Naive thymus-derived CD4-positive, alpha-beta T cell (primary cell): ENCODE results near the gene TUBGCP2. TPM values are rescaled to one million over a fixed set of nuclear protein-coding genes. Genes with fewer than 3 reads are reported as not detected.

ENCODE experiments used
- ATAC-seq: fragments of 150-1000 bp; cut with Tn5 transposase; 2 replicates; pipeline ENCODE4 v1.10.0; 2021; ENCODE audit warnings: mild to moderate bottlenecking, moderate library complexity
- CTCF ChIA-PET: fragments of 350-600 bp; sonication (Branson Sonifier 250); formaldehyde crosslinking; loops from one replicate; lab custom pipeline; 2021; ENCODE audit warnings: antibody characterized with exemption; lab: Charles Lee
- POLR2A ChIA-PET: fragments of 350-600 bp; sonication (Branson Sonifier 250); formaldehyde crosslinking; loops from one replicate; lab custom pipeline; 2021; ENCODE audit warnings: antibody characterized with exemption, inconsistent platforms; lab: Charles Lee
- DNase-seq, 9 donors: peaks; one replicate each; pipeline versions ENCODE4 v3.0.0 to v3.0.0-alpha.2; 2020 to 2022; ENCODE audit warnings: mixed read lengths in 1 of 9
- H3K27ac ChIP-seq: one replicate; pipeline ENCODE4 v1.7.0; 2013; ENCODE audit warnings: mild to moderate bottlenecking, low read depth, low read length, moderate library complexity
- H3K27me3 ChIP-seq, 2 donors: one replicate each; pipeline ENCODE4 v1.7.0; 2013; ENCODE audit warnings: low read length in 2 of 2, mild to moderate bottlenecking in 2 of 2, moderate library complexity in 2 of 2; ENCODE audit not compliant: control insufficient read depth in 2 of 2, insufficient read depth in 2 of 2
- H3K36me3 ChIP-seq, 3 experiments: 1 replicate in 2 of 3; 2 replicates in 1 of 3; pipeline ENCODE4 v1.7.0; 2013; ENCODE audit warnings: low read length in 3 of 3, mild to moderate bottlenecking in 3 of 3, moderate library complexity in 1 of 3; ENCODE audit not compliant: insufficient read depth in 3 of 3, control insufficient read depth in 2 of 3
- H3K4me1 ChIP-seq, 2 donors: one replicate each; pipeline ENCODE4 v1.7.0; 2013; ENCODE audit warnings: low read length in 2 of 2, mild to moderate bottlenecking in 2 of 2, moderate library complexity in 1 of 2; ENCODE audit not compliant: control insufficient read depth in 2 of 2, insufficient read depth in 2 of 2
- H3K4me3 ChIP-seq: 2 replicates; pipeline ENCODE4 v1.7.0; 2013; ENCODE audit warnings: mild to moderate bottlenecking, low read length
- H3K9me3 ChIP-seq, 3 experiments: 1 replicate in 2 of 3; 2 replicates in 1 of 3; pipeline ENCODE4 v1.7.0; 2013; ENCODE audit warnings: low read length in 3 of 3; ENCODE audit not compliant: control insufficient read depth in 2 of 3
- H3K27ac Mint-ChIP-seq, 9 donors: one replicate each; pipeline ENCODE4 v1.8.0; 2020 to 2022; ENCODE audit warnings: mixed read lengths in 9 of 9, mild to moderate bottlenecking in 8 of 9, moderate library complexity in 5 of 9, inconsistent platforms in 2 of 9
- H3K27me3 Mint-ChIP-seq, 5 donors: one replicate each; pipeline ENCODE4 v1.8.0; 2021 to 2022; ENCODE audit warnings: mixed read lengths in 5 of 5, mild to moderate bottlenecking in 1 of 5
- H3K36me3 Mint-ChIP-seq, 5 donors: one replicate each; pipeline ENCODE4 v1.8.0; 2020 to 2022; ENCODE audit warnings: mixed read lengths in 5 of 5, mild to moderate bottlenecking in 3 of 5, inconsistent platforms in 1 of 5
- H3K4me1 Mint-ChIP-seq, 7 donors: one replicate each; pipeline ENCODE4 v1.8.0; 2020 to 2022; ENCODE audit warnings: mixed read lengths in 7 of 7, mild to moderate bottlenecking in 3 of 7, inconsistent platforms in 1 of 7
- H3K4me3 Mint-ChIP-seq, 10 donors: one replicate each; pipeline ENCODE4 v1.8.0; 2020 to 2022; ENCODE audit warnings: mild to moderate bottlenecking in 10 of 10, mixed read lengths in 10 of 10, moderate library complexity in 6 of 10, inconsistent platforms in 2 of 10
- H3K9me3 Mint-ChIP-seq, 11 donors: one replicate each; pipeline ENCODE4 v1.8.0; 2020 to 2022; ENCODE audit warnings: mixed read lengths in 11 of 11, mild to moderate bottlenecking in 4 of 11, inconsistent platforms in 1 of 11, moderate library complexity in 1 of 11
- intact Hi-C, 2 donors: fragments of 100-400 bp; cut with micrococcal nuclease; formaldehyde crosslinking; loops; one replicate each; pipeline ENCODE4 v1.15.1; 2023
- polyA plus RNA-seq, 2 donors: library from polyadenylated mRNA; unstranded; fragments of 300-500 nt; fragmentation: Illumina TruSeq; gene quantifications; one replicate each; pipeline ENCODE4 v1.2.3, GENCODE V29; 2021
- total RNA-seq, 6 experiments: library from RNA in 5 of 6; stranded (reverse) in 5 of 6; gene quantifications; 1 replicate in 5 of 6; 2 replicates in 1 of 6; pipeline ENCODE4 v1.2.3 and lab custom pipeline; 2021 to 2026

Gene TUBGCP2
- total and polyA plus RNA-seq, 7 experiments from 2014 or later: 29.6 to 97.0 (median 67.7) TPM

GRCh38 chr10:133312769-133313145 lies 4.1 kb upstream of the TUBGCP2 start:
- Histone ChIP-seq H3K9me3 (no peaks in the 10 kb centered on the region), H3K27ac (no peak overlapping the region), H3K36me3 (peaks cover 8 to 43% (median 11%) of the 10 kb centered on the region in 3 experiments), H3K27me3 (no peaks in the 10 kb centered on the region), H3K4me1 (peaks cover 0 to under 1% of the 10 kb centered on the region in 2 donors), H3K4me3 (no peak overlapping the region)
- intact Hi-C loops: no loop called here
- ChIA-PET POLR2A (interaction anchor here (0.5 kb wide), 1 partner anchor 45 kb away, joined by 3 read pairs; no protein-coding TSS in a partner anchor), CTCF (no interaction called here)
- DNase-seq (no peak), ATAC-seq (no peak)
- Mint-ChIP-seq H3K27me3 (peaks cover 0 to 7% (median 0%) of the 10 kb centered on the region in 5 donors), H3K4me3 (no peak overlapping the region), H3K27ac (no peak overlapping the region), H3K4me1 (peaks cover 0 to 16% (median 12%) of the 10 kb centered on the region in 7 donors), H3K9me3 (peaks cover 0 to 7% (median 0%) of the 10 kb centered on the region in 11 donors), H3K36me3 (peaks cover 0 to 14% (median 6%) of the 10 kb centered on the region in 5 donors)

- peaks cover 4 to 6% of the 10 kb centered on the region in 2 donors for H3K4me1 ChIP-seq
- Mint-ChIP-seq H3K9me3 (peaks cover 0 to 8% (median 0%) of the 10 kb centered on the region in 11 donors), H3K36me3 (peaks cover 0 to 14% (median 7%) of the 10 kb centered on the region in 5 donors), H3K4me3 (no peak overlapping the region), H3K27ac (no peak overlapping the region), H3K4me1 (peaks cover 0 to 21% (median 17%) of the 10 kb centered on the region in 7 donors), H3K27me3 (peaks cover 0 to 8% (median 0%) of the 10 kb centered on the region in 5 donors)
- ChIA-PET POLR2A (no interaction called here), CTCF (no interaction called here)
- H3K9me3 ChIP-seq: no peaks in the 10 kb centered on the region
- intact Hi-C loops: no loop called here
- H3K36me3 ChIP-seq: peaks cover 8 to 43% (median 11%) of the 10 kb centered on the region in 3 experiments
- H3K4me3 ChIP-seq: no peak overlapping the region
- ATAC-seq: no peak
- DNase-seq: no peak
- H3K27me3 ChIP-seq: no peaks in the 10 kb centered on the region
- H3K27ac ChIP-seq: no peak overlapping the region
These were observed 3.5 kb upstream of the TUBGCP2 start for GRCh38 chr10:133312016-133312768.

- ChIA-PET CTCF (no interaction called here), POLR2A (no interaction called here)
- ATAC-seq: no peak
- no peak overlapping the region for H3K4me3 ChIP-seq
- no peaks in the 10 kb centered on the region for H3K27me3 ChIP-seq
- peaks cover 8 to 43% (median 11%) of the 10 kb centered on the region in 3 experiments for H3K36me3 ChIP-seq
- Mint-ChIP-seq H3K4me1 (peaks cover 0 to 26% (median 22%) of the 10 kb centered on the region in 7 donors), H3K27ac (peak overlapping the region in 3 of 9 donors; percentile 35 to 71 (median 56)), H3K9me3 (peaks cover 0 to 8% (median 0%) of the 10 kb centered on the region in 11 donors), H3K36me3 (peaks cover 0 to 14% (median 7%) of the 10 kb centered on the region in 5 donors), H3K4me3 (no peak overlapping the region), H3K27me3 (peaks cover 0 to 8% (median 0%) of the 10 kb centered on the region in 5 donors)
- no peak overlapping the region for H3K27ac ChIP-seq
- peaks cover 8 to 10% of the 10 kb centered on the region in 2 donors for H3K4me1 ChIP-seq
- no peaks in the 10 kb centered on the region for H3K9me3 ChIP-seq
- intact Hi-C loops: no loop called here
- no peak for DNase-seq
These were observed 2.9 kb upstream of the TUBGCP2 start for GRCh38 chr10:133311570-133311969.

GRCh38 chr10:133310789-133311188 lies 2.1 kb upstream of the TUBGCP2 start:
- CTCF ChIA-PET: no interaction called here
- Mint-ChIP-seq H3K27ac (peak overlapping the region in 4 of 9 donors; percentile 32 to 76 (median 54)), H3K27me3 (peaks cover 0 to 5% (median 0%) of the 10 kb centered on the region in 5 donors), H3K4me3 (peak overlapping the region in 2 of 10 donors; percentile 29 to 39), H3K36me3 (peaks cover 0 to 14% (median 7%) of the 10 kb centered on the region in 5 donors), H3K4me1 (peaks cover under 1 to 30% (median 19%) of the 10 kb centered on the region in 7 donors), H3K9me3 (peaks cover 0 to 8% (median 0%) of the 10 kb centered on the region in 11 donors)
- H3K4me3 ChIP-seq: no peak overlapping the region
- DNase-seq (no peak), ATAC-seq (no peak)
- POLR2A ChIA-PET: interaction anchor here (0.9 kb wide), 1 partner anchor 79 kb away, joined by 4 read pairs; no protein-coding TSS in a partner anchor
- no peak overlapping the region for H3K27ac ChIP-seq
- H3K27me3 ChIP-seq: no peaks in the 10 kb centered on the region
- peaks cover 8 to 10% of the 10 kb centered on the region in 2 donors for H3K4me1 ChIP-seq
- peaks cover 8 to 44% (median 11%) of the 10 kb centered on the region in 3 experiments for H3K36me3 ChIP-seq
- no peaks in the 10 kb centered on the region for H3K9me3 ChIP-seq
- intact Hi-C loops: no loop called here

GRCh38 chr10:133310399-133310755 lies 1.7 kb upstream of the TUBGCP2 start:
- Histone ChIP-seq H3K36me3 (peaks cover 8 to 48% (median 11%) of the 10 kb centered on the region in 3 experiments), H3K4me1 (peaks cover 8 to 10% of the 10 kb centered on the region in 2 donors), H3K4me3 (no peak overlapping the region), H3K27ac (no peak overlapping the region), H3K27me3 (no peaks in the 10 kb centered on the region), H3K9me3 (no peaks in the 10 kb centered on the region)
- Mint-ChIP-seq H3K27me3 (peaks cover 0 to 5% (median 0%) of the 10 kb centered on the region in 5 donors), H3K4me1 (peaks cover 5 to 34% (median 22%) of the 10 kb centered on the region in 7 donors), H3K4me3 (peak overlapping the region in 3 of 10 donors; percentile 29 to 78 (median 39)), H3K9me3 (peaks cover 0 to 8% (median 0%) of the 10 kb centered on the region in 11 donors), H3K36me3 (peaks cover 0 to 16% (median 7%) of the 10 kb centered on the region in 5 donors), H3K27ac (peak overlapping the region in 5 of 9 donors; percentile 32 to 85 (median 71))
- ChIA-PET POLR2A (interaction anchor here (0.9 kb wide), 1 partner anchor 79 kb away, joined by 4 read pairs; no protein-coding TSS in a partner anchor), CTCF (interaction anchor here (1.0 kb wide), 1 partner anchor 20 kb away, joined by 3 read pairs; no protein-coding TSS in a partner anchor)
- no peak for ATAC-seq
- DNase-seq: no peak
- intact Hi-C loops: no loop called here

GRCh38 chr10:133309720-133310398 lies 1.2 kb upstream of the TUBGCP2 start:
- CTCF ChIA-PET: interaction anchor here (0.9 to 1.0 kb wide), 2 partner anchors 9 to 20 kb away, joined by 3 read pairs; no protein-coding TSS in a partner anchor
- H3K27me3 ChIP-seq: no peaks in the 10 kb centered on the region
- DNase-seq: no peak

More at GRCh38 chr10:133309720-133310398, 1.2 kb upstream of the TUBGCP2 start:
- H3K36me3 ChIP-seq: peaks cover 8 to 48% (median 11%) of the 10 kb centered on the region in 3 experiments
- peak overlapping the region in 8 of 9 donors; percentile 72 to 98 (median 87) for H3K27ac Mint-ChIP-seq
- peaks cover 0 to 8% (median 0%) of the 10 kb centered on the region in 11 donors for H3K9me3 Mint-ChIP-seq
- peaks cover 0 to 5% (median 0%) of the 10 kb centered on the region in 5 donors for H3K27me3 Mint-ChIP-seq
- H3K4me3 Mint-ChIP-seq: peak overlapping the region; percentile 51 to 97 (median 77)
- ATAC-seq: no peak
- POLR2A ChIA-PET: interaction anchor here (0.9 kb wide), 1 partner anchor 79 kb away, joined by 4 read pairs; no protein-coding TSS in a partner anchor
- peak overlapping the region; percentile 100 for H3K27ac ChIP-seq
- intact Hi-C loops: loop anchor here (1.0 to 10.0 kb wide), 15 partner anchors 8 to 1005 kb away; partner anchors contain the start of genes ECHS1 (in 2 of the 2), FUOM (in 2 of the 2), STK32C (in 2 of the 2) and INPP5A (in 1 of the 2)
- no peaks in the 10 kb centered on the region for H3K9me3 ChIP-seq
- H3K4me1 Mint-ChIP-seq: peaks cover 9 to 40% (median 27%) of the 10 kb centered on the region in 7 donors
- peaks cover 8 to 10% of the 10 kb centered on the region in 2 donors for H3K4me1 ChIP-seq
- peaks cover 0 to 20% (median 7%) of the 10 kb centered on the region in 5 donors for H3K36me3 Mint-ChIP-seq
- H3K4me3 ChIP-seq: peak overlapping the region; percentile 66
